Hindlimb muscle (tissue), 1 donor: Measurements from ENCODE around the gene CD19. TPM values are rescaled to one million over a fixed set of nuclear protein-coding genes. Genes with fewer than 3 reads are reported as not detected.

ENCODE experiments used
- DNase-seq: peaks from one replicate; pipeline ENCODE4 v3.0.0-alpha.2; 2013
- polyA plus RNA-seq: library from polyadenylated mRNA; unstranded; fragments of 120-200 nt; gene quantifications from one replicate; pipeline ENCODE4 v1.2.1, GENCODE V29; 2013; ENCODE audit not compliant: insufficient read length

Gene CD19
- polyA plus RNA-seq, 1 donor = 0.32 TPM

GRCh38 chr16:28983644-28984043 lies 51.9 kb downstream of the CD19 start:
- no peak for DNase-seq

- DNase-seq = no peak
Measured at GRCh38 chr16:28984091-28984490, 52.3 kb downstream of the CD19 start.

DNA sequence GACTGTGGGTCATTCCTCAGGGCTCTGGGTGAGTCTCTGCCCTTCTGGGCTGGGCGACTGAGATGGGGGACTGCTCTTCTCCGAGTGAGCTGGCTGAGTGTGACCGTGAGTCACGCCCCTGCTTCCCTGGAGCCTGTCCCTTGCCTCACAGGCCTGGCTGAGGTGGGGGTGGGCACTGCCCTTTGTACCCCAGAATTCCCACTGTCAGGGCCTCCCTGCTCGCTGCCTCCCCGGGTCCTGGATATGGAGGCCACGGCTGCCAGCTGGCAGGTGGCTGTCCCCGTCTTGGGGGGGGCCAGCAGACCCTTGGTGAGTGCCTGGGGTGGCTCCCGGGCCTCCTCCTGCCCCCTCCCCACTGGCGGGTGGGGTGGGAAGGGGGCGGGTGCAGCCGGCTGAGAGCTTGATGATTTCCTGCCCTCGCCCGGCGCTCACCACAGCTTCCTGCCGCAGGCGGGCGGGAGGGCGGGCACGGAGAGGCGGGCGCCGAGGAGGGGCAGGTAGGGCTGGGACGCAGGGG lies 52.9 kb downstream of the CD19 start, which contains the start of gene LAT:
Gene LAT, plus strand, starts transcription at position 434 of the 517 bp plus-strand sequence. CDS start 366 bp downstream, outside the sequence.
- DNase-seq = no peak

GRCh38 chr16:28985211-28986041 lies 53.7 kb downstream of the CD19 start:
- no peak for DNase-seq

DNA sequence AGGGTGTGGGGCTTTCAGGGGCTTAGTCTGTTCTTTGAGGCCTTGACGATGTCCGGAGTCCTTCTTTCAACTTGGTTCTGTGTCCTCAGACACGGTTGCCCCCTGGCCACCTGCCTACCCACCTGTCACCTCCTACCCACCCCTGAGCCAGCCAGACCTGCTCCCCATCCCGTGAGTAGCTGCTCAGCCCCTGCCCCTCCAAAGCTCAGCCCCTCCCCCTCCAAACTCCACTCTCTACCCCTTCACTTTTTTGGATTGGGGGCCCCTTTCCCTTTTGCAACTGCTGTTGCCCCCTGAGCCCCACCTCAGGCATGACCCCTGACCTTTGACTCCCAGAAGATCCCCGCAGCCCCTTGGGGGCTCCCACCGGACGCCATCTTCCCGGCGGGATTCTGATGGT lies 54.3 kb downstream of the CD19 start:
- no peak for DNase-seq

GRCh38 chr16:28986492-28986891 lies 54.7 kb downstream of the CD19 start:
- DNase-seq = no peak

- DNase-seq = no peak
Measured at GRCh38 chr16:28987170-28987853, 55.5 kb downstream of the CD19 start.

Other genes starting within 250 kb of the CD19 start
- 599 TPM for gene EIF3C, start 220.5 kb upstream of the CD19 start, polyA plus RNA-seq
- gene NPIPB9, start 180.2 kb upstream of the CD19 start, polyA plus RNA-seq = 2.6 TPM
- gene ATXN2L, start 109.0 kb upstream of the CD19 start, polyA plus RNA-seq = 85.5 TPM
- gene TUFM, start 85.6 kb upstream of the CD19 start, polyA plus RNA-seq = 165 TPM
- gene SH2B1, start 68.1 kb upstream of the CD19 start, polyA plus RNA-seq = 56.2 TPM
- gene ATP2A1, start 53.5 kb upstream of the CD19 start, polyA plus RNA-seq = 758 TPM
- gene RABEP2, start 6.7 kb upstream of the CD19 start, polyA plus RNA-seq = 17.1 TPM
- 29.1 TPM for gene NFATC2IP, start 19.0 kb downstream of the CD19 start, polyA plus RNA-seq
- 30.7 TPM for gene SPNS1, start 42.8 kb downstream of the CD19 start, polyA plus RNA-seq
- gene LAT, start 53.1 kb downstream of the CD19 start, polyA plus RNA-seq = 2.2 TPM